Ishikawa (cell line): ENCODE data around the gene COA7.

Source experiments
- CEBPB ChIP-seq: IDR thresholded peaks from 2 replicates; pipeline ENCODE4 v1.6.1; 2012
- CREB1 ChIP-seq: IDR thresholded peaks from 2 replicates; pipeline ENCODE4 v1.6.1; 2012; ENCODE audit warnings: low read depth
- EGR1 ChIP-seq: IDR thresholded peaks from 2 replicates; pipeline ENCODE4 v1.6.1; 2012
- EP300 ChIP-seq: IDR thresholded peaks from 2 replicates; pipeline ENCODE4 v1.6.1; 2012; ENCODE audit warnings: borderline replicate concordance
- FOXM1 ChIP-seq: IDR thresholded peaks from 2 replicates; pipeline ENCODE4 v1.6.1; 2012; ENCODE audit warnings: low read depth, borderline replicate concordance
- NFIC ChIP-seq: IDR thresholded peaks from 2 replicates; pipeline ENCODE4 v1.6.1; 2012
- RAD21 ChIP-seq: IDR thresholded peaks from 2 replicates; pipeline ENCODE4 v1.6.1; 2012; ENCODE audit warnings: low read depth
- REST ChIP-seq: IDR thresholded peaks from 2 replicates; pipeline ENCODE4 v1.6.1; 2012; ENCODE audit warnings: low read depth, mild to moderate bottlenecking
- TAF1 ChIP-seq: IDR thresholded peaks from 2 replicates; pipeline ENCODE4 v1.6.1; 2012; ENCODE audit warnings: low read depth, mild to moderate bottlenecking
- TCF12 ChIP-seq: IDR thresholded peaks from 2 replicates; pipeline ENCODE4 v1.6.1; 2012; ENCODE audit warnings: low read depth
- TEAD4 ChIP-seq: IDR thresholded peaks from 2 replicates; pipeline ENCODE4 v1.6.1; 2012
- USF1 ChIP-seq: IDR thresholded peaks from 2 replicates; pipeline ENCODE4 v1.6.1; 2012
- YY1 ChIP-seq: IDR thresholded peaks from 2 replicates; pipeline ENCODE4 v1.6.1; 2012; ENCODE audit warnings: low read depth
- ZBTB7A ChIP-seq: IDR thresholded peaks from 2 replicates; pipeline ENCODE4 v1.6.1; 2012; ENCODE audit warnings: low read depth
- TF ChIP-seq, protein P1 (sequence below): IDR thresholded peaks from 2 replicates; pipeline ENCODE4 v1.6.1; 2012

COA7 gene

DNA sequence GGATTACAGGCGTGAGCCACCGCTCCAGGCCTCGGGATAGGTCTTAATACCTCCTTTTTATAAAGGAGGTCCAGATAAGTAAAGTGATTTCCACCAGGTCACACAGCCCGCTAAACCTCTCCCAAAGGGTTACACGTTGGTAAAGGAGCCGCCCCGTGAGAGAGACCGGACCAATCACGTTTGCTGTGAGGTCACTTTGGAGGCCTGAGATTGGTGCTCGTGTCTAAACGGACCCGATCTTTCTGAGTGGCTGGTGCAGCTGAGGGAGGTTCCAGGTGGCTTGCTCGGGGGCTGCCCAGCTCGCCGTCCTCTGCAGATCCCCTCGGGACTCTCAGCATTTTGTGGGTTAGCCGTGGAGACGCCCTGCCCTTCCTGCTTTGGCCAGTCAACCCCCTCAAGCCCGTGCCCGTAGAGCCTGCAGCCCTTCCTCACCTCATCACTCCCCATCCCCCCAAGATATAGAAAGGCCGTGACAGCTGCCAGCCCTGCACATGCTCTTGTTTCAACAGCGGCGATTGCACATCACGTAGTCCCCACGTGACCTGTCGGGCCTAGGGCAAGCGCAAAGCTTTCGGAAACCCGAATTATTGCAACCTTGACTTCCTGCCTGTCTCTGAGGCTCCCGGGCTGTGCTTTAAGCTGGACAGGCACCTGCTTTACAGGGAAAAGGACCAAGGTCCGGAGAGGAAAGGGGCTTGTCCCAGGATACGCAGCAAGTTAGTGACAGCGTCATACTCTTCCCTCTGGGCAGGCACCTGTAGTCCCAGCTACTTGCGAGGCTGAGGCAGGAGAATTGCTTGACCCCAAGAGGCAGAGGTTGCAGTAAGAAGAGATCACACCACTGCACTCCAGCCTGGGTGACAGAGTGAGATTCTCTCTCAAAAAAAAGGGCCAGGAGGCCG is 5.0 kb upstream of the COA7 start:
- TF ChIP-seq REST (no peak), CREB1 (no peak), CEBPB (peak; percentile 76), RAD21 (no peak), TAF1 (no peak), TCF12 (peak; percentile 47; the same call in 1 of the 2 replicates), ZBTB7A (no peak), USF1 (peak; percentile 99)
- TF ChIP-seq, protein P1, sequence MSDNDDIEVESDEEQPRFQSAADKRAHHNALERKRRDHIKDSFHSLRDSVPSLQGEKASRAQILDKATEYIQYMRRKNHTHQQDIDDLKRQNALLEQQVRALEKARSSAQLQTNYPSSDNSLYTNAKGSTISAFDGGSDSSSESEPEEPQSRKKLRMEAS: peak; percentile 99

- TF ChIP-seq CREB1 (no peak), USF1 (no peak), CEBPB (no peak), TEAD4 (no peak), FOXM1 (no peak), YY1 (no peak), TAF1 (no peak), EGR1 (no peak), EP300 (no peak), RAD21 (no peak), ZBTB7A (no peak), TCF12 (no peak), REST (no peak)
- TF ChIP-seq, protein P1: no peak
Observed at GRCh38 chr1:52695627-52696026, 2.5 kb downstream of the COA7 start.

DNA sequence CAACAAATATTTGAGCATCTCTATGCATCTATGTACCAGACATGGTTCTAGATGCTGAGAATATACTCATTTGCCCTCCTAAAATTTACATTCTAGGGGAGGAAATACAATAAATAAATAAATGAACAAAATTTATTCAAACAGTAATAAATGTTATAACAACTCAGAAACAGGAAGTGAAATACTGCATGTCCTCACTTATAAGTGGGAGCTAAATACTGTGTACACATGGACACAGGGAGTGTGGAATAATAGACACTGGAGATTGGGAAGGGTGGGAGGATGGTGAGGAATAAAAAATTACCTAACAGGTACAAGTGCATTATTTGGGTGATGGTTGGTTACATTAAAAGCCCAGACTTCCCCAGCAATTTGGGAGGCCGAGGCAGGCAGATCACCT is 4.3 kb downstream of the COA7 start:
- TF ChIP-seq TAF1 (no peak), EP300 (no peak), REST (no peak), EGR1 (no peak), RAD21 (no peak), YY1 (no peak), USF1 (no peak), TCF12 (no peak), FOXM1 (no peak), CEBPB (no peak), CREB1 (no peak), NFIC (no peak), TEAD4 (no peak), ZBTB7A (no peak)
- TF ChIP-seq, protein P1: no peak
